K562 (cell line): ENCODE data around the gene KRT36. TPM values are rescaled to one million over a fixed set of nuclear protein-coding genes. Genes with fewer than 3 reads are reported as not detected.
A peak's percentile ranks its signal among the peaks of the same experiment; 100 is the strongest.

Source experiments
- ATAC-seq: fragments of 200-7000 bp; cut with Tn5 transposase; 3 replicates; pipeline ENCODE4 v1.9.1; 2020; ENCODE audit warnings: moderate library complexity
- BruUV-seq: library from RNA; stranded (reverse); fragments of 400-500 nt; replicated peaks from 2 replicates; lab custom pipeline; 2021; lab: Mats Ljungman, UMichigan
- CTCF ChIA-PET: fragments of 300-600 bp; formaldehyde crosslinking; extraction: SDS; loops from one replicate; lab custom pipeline; 2021; ENCODE audit warnings: low intra/inter-chr PET ratio; lab: Yijun Ruan, JAX
- POLR2A ChIA-PET: fragments of 300-600, 350-650 bp; sonication (Branson Sonifier 250); formaldehyde crosslinking; extraction: SDS; loops from one replicate; lab custom pipeline; 2021; ENCODE audit warnings: antibody characterized with exemption, inconsistent platforms; lab: Yijun Ruan, JAX
- DNase-seq, 4 experiments: peaks; one replicate each; pipeline versions ENCODE4 v3.0.0 to v3.0.0-alpha.2; 2011 to 2018; ENCODE audit warnings: low spot score in 3 of 4, mixed read lengths in 3 of 4; ENCODE audit errors: extremely low read depth in 1 of 4
- FAIRE-seq: peaks from 2 replicates; lab custom pipeline; 2011; peaks lifted over from hg19 to GRCh38; lab: Jason Lieb, UNC
- H2AFZ ChIP-seq: 2 replicates; pipeline ENCODE4 v1.6.0; 2011; ENCODE audit warnings: low read depth, low read length, control low read depth, inconsistent platforms
- H3K27ac ChIP-seq: fragments of 200-600 bp; 3 replicates; pipeline ENCODE4 v1.8.0; 2011; ENCODE audit warnings: low read depth, mild to moderate bottlenecking, control low read depth, inconsistent platforms, low read length, moderate library complexity, mixed read lengths; ENCODE audit errors: extremely low read depth
- H3K27me3 ChIP-seq, 2 experiments: fragments of 300-600 bp in 1 of 2; 2 replicates in 1 of 2; 3 replicates in 1 of 2; pipeline versions ENCODE4 v1.6.0 to v1.8.0; 2011; ENCODE audit warnings: inconsistent platforms in 2 of 2, low read length in 2 of 2, mild to moderate bottlenecking in 1 of 2, mixed read lengths in 1 of 2, moderate library complexity in 1 of 2; ENCODE audit not compliant: control insufficient read depth in 2 of 2, insufficient read depth in 2 of 2
- H3K36me3 ChIP-seq: fragments of 300-600 bp; 3 replicates; pipeline ENCODE4 v1.8.0; 2011; ENCODE audit warnings: mild to moderate bottlenecking, low read length, inconsistent platforms; ENCODE audit not compliant: control insufficient read depth, insufficient read depth
- H3K4me1 ChIP-seq, 2 experiments: fragments of 200-600 bp in 1 of 2; replicated peaks in 1 of 2; 2 replicates in 1 of 2; 3 replicates in 1 of 2; pipeline versions ENCODE4 v1.5.1 to v1.8.0; 2011; ENCODE audit warnings: inconsistent platforms in 2 of 2, low read length in 2 of 2, mild to moderate bottlenecking in 1 of 2, mixed read lengths in 1 of 2, moderate library complexity in 1 of 2; ENCODE audit not compliant: control insufficient read depth in 2 of 2, insufficient read depth in 2 of 2
- H3K4me2 ChIP-seq: 2 replicates; pipeline ENCODE4 v1.6.1; 2011; ENCODE audit warnings: low read length, control low read depth, inconsistent platforms, mixed read lengths; ENCODE audit not compliant: insufficient read depth
- H3K4me3 ChIP-seq: fragments of 200-600 bp; sonication (generic), shearing (Covaris generic); 2 replicates; pipeline ENCODE4 v1.5.1; 2016; ENCODE audit warnings: control low read depth, inconsistent platforms
- H3K79me2 ChIP-seq: fragments of 200-600 bp; 3 replicates; pipeline ENCODE4 v1.8.0; 2011; ENCODE audit warnings: low read length, inconsistent platforms; ENCODE audit not compliant: control insufficient read depth, insufficient read depth
- H3K9ac ChIP-seq, 2 experiments: 2 replicates each; pipeline versions ENCODE4 v1.6.0 to v1.6.1; 2011; ENCODE audit warnings: low read depth in 2 of 2, low read length in 2 of 2, control low read depth in 1 of 2, inconsistent platforms in 1 of 2, mild to moderate bottlenecking in 1 of 2, mixed read lengths in 1 of 2; ENCODE audit not compliant: insufficient read depth in 1 of 2
- H3K9me1 ChIP-seq: one replicate; pipeline ENCODE4 v1.6.0; 2011; ENCODE audit warnings: inconsistent platforms, mild to moderate bottlenecking, low read length, moderate library complexity; ENCODE audit not compliant: control insufficient read depth, insufficient read depth
- H3K9me3 ChIP-seq: replicated peaks from 2 replicates; pipeline ENCODE4 v1.5.1; 2011; ENCODE audit warnings: low read depth, low read length, inconsistent platforms; ENCODE audit not compliant: control insufficient read depth, insufficient read depth
- H4K20me1 ChIP-seq: replicated peaks from 2 replicates; pipeline ENCODE4 v1.6.1; 2011; ENCODE audit warnings: low read length, inconsistent platforms, mixed read lengths; ENCODE audit not compliant: control insufficient read depth, insufficient read depth
- ATF7 ChIP-seq: fragments of 450-650 bp; IDR thresholded peaks from 2 replicates; pipeline ENCODE4 v1.7.1; 2014; ENCODE audit warnings: mild to moderate bottlenecking, moderate library complexity
- IRF2 ChIP-seq: sonication (generic); formaldehyde crosslinking; IDR thresholded peaks from 2 replicates; pipeline ENCODE4 v1.8.1; 2022; ENCODE audit warnings: mild to moderate bottlenecking, missing genetic modification reagents
- NONO ChIP-seq, 2 experiments: fragments of 200-400 bp in 1 of 2; fragments of 450-650 bp in 1 of 2; formaldehyde crosslinking in 1 of 2; IDR thresholded peaks; 2 replicates each; pipeline ENCODE4 v1.6.1; 2017; ENCODE audit warnings: low read depth in 2 of 2, mild to moderate bottlenecking in 2 of 2, moderate library complexity in 2 of 2, low read length in 1 of 2
- WGBS: fragments of 100-300 bp; shearing (Covaris generic); methylation state at CpG from one replicate; pipeline ENCODE4 v1.1.6; 2016; ENCODE audit warnings: low coverage, mixed read lengths; ENCODE audit not compliant: insufficient coverage; ENCODE audit errors: missing lambda C conversion rate; 5-methylcytosine and 5-hydroxymethylcytosine counted together
- in situ Hi-C: fragments of 300-500 bp; cut with MboI; formaldehyde crosslinking; loops from 4 replicates; pipeline ENCODE4 v1.15.0; 2018; ENCODE audit warnings: inconsistent platforms, mixed read lengths
- intact Hi-C: fragments of 100-400 bp; cut with micrococcal nuclease; formaldehyde crosslinking; loops from 2 replicates; pipeline ENCODE4 v1.14.2; 2022
- polyA plus RNA-seq, 8 experiments: library from polyadenylated mRNA; depleted of rRNA in 4 of 8; stranded (reverse) in 5 of 8; unstranded in 3 of 8; fragments of >200 nt; fragmentation: Nextera tagmentation in 2 of 8; fragmentation: Illumina TruSeq in 1 of 8; extraction: Ambion mirVana in 2 of 8; extraction: Trizol in 1 of 8; gene quantifications; 2 replicates each; pipeline versions ENCODE4 v1.2.1 to v1.2.3, GENCODE V29; 2011 to 2014; ENCODE audit warnings: inconsistent platforms in 1 of 8, missing spikeins in 1 of 8
- total RNA-seq, 7 experiments: library from RNA; depleted of rRNA in 6 of 7; stranded (reverse); fragments of >200 nt in 6 of 7; fragmentation: Illumina TruSeq in 2 of 7; extraction: Trizol in 2 of 7; gene quantifications; 2 replicates each; pipeline versions ENCODE4 v1.2.1 to v1.2.3, GENCODE V29; 2011 to 2021; ENCODE audit warnings: low replicate concordance in 1 of 7
- TF ChIP-seq, protein P1 (sequence below): fragments of 450-650 bp; IDR thresholded peaks from 2 replicates; pipeline ENCODE4 v1.6.1; 2018; ENCODE audit not compliant: partially characterized antibody
- TF ChIP-seq, protein P2 (sequence below), 2 experiments: fragments of 450-650 bp; formaldehyde crosslinking in 1 of 2; IDR thresholded peaks; 2 replicates each; pipeline versions ENCODE4 v1.4.0 to v1.6.1; 2014 to 2020; ENCODE audit warnings: mild to moderate bottlenecking in 2 of 2, borderline replicate concordance in 1 of 2, low read depth in 1 of 2

KRT36 gene
- total and polyA plus RNA-seq, 9 of the 15 experiments (the other 6 are each of a cell fraction or from before 2014, with no cell fraction given) = 0.04 TPM; not detected in 8

DNA sequence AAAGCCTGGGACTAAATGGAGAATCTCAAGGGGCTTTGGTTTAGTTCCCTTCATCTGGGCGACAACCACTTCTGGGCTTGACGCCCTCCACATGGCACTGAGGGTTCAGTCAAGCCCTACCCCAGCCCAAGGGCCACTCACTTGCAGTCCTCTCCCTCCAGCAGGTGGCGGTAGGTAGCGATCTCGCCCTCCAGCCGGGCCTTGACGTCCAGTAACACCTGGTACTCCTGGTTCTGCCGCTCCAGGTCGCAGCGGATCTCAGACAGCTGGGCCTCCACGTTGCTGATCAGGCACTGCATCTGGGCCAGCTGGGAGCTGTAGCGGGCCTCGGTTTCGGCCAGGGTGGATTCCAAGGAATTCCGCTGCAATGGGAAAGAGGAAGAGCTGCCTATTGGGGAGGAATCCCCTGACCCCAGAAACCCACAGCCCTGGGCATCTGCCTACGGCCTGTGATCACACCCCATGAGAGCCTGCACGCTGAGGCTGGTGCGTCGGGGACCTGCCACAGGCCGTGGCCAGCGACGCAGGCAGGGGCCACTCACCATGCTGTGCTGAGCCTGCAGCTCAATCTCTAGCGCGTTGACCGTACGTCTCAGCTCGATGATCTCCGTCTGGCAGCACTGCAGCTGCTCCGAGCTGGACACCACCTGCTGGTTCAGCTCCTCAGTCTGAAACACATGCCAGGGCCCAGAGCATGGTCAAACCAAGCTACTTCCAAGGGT lies 2.7 kb downstream of the KRT36 start:
- peaks cover 10% of the 10 kb centered on the region for H4K20me1 ChIP-seq
- BruUV-seq = no TSS peak
- no peaks in the 10 kb centered on the region for H3K36me3 ChIP-seq
- H3K27ac ChIP-seq = no peak overlapping the region
- DNase-seq (peak; percentile 70 to 86 (median 82)), FAIRE-seq (peak; percentile 84), ATAC-seq (peak; percentile 94)
- ChIA-PET CTCF (interaction anchor here (0.6 to 2.9 kb wide), 3 partner anchors 10 to 175 kb away, joined by 4 to 14 read pairs (median 6); no protein-coding TSS in a partner anchor), POLR2A (interaction anchor here (0.6 to 1.0 kb wide), 3 partner anchors 32 to 630 kb away, joined by 3 to 4 read pairs (median 4); no protein-coding TSS in a partner anchor)
- no peaks in the 10 kb centered on the region for H3K9me3 ChIP-seq
- H2AFZ ChIP-seq = peak overlapping the region; percentile 60
- in situ Hi-C loops = loop anchor here (5.0 kb wide), 1 partner anchor 60 kb away; no protein-coding TSS in a partner anchor
- H3K4me2 ChIP-seq = no peak overlapping the region
- no peaks in the 10 kb centered on the region for H3K79me2 ChIP-seq
- H3K27me3 ChIP-seq = peaks cover 7 to 34% of the 10 kb centered on the region in 2 experiments; a peak in 3 of 5 replicates
- WGBS = 29% methylated on average over 29 of the region's 29 CpGs
- no peak overlapping the region for H3K4me3 ChIP-seq
- H3K9ac ChIP-seq = 0 out of 4 replicates have a peak overlapping the region, but pooled peaks of 1 of the 2 experiments have one; percentile 10
- no peaks in the 10 kb centered on the region for H3K9me1 ChIP-seq
- peaks cover 9 to 22% of the 10 kb centered on the region in 2 experiments; a peak in 4 of 5 replicates for H3K4me1 ChIP-seq
- intact Hi-C loops = loop anchor here (1.0 to 10.0 kb wide), 2 partner anchors 62 to 178 kb away; no protein-coding TSS in a partner anchor
- TF ChIP-seq IRF2 (CRISPR knock-in tag) (no peak), ATF7 (0 out of 2 replicates have a peak, but pooled peaks have one; percentile 27), NONO (IDR thresholded peaks at IDR 0.05; ENCODE audit: low read depth in 2 of 2, low read length in 1 of 2) (no peak)
- TF ChIP-seq, protein P1, sequence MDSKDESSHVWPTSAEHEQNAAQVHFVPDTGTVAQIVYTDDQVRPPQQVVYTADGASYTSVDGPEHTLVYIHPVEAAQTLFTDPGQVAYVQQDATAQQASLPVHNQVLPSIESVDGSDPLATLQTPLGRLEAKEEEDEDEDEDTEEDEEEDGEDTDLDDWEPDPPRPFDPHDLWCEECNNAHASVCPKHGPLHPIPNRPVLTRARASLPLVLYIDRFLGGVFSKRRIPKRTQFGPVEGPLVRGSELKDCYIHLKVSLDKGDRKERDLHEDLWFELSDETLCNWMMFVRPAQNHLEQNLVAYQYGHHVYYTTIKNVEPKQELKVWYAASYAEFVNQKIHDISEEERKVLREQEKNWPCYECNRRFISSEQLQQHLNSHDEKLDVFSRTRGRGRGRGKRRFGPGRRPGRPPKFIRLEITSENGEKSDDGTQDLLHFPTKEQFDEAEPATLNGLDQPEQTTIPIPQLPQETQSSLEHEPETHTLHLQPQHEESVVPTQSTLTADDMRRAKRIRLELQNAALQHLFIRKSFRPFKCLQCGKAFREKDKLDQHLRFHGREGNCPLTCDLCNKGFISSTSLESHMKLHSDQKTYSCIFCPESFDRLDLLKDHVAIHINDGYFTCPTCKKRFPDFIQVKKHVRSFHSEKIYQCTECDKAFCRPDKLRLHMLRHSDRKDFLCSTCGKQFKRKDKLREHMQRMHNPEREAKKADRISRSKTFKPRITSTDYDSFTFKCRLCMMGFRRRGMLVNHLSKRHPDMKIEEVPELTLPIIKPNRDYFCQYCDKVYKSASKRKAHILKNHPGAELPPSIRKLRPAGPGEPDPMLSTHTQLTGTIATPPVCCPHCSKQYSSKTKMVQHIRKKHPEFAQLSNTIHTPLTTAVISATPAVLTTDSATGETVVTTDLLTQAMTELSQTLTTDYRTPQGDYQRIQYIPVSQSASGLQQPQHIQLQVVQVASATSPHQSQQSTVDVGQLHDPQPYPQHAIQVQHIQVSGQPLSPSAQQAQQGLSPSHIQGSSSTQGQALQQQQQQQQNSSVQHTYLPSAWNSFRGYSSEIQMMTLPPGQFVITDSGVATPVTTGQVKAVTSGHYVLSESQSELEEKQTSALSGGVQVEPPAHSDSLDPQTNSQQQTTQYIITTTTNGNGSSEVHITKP = no peak
- TF ChIP-seq, protein P2, sequence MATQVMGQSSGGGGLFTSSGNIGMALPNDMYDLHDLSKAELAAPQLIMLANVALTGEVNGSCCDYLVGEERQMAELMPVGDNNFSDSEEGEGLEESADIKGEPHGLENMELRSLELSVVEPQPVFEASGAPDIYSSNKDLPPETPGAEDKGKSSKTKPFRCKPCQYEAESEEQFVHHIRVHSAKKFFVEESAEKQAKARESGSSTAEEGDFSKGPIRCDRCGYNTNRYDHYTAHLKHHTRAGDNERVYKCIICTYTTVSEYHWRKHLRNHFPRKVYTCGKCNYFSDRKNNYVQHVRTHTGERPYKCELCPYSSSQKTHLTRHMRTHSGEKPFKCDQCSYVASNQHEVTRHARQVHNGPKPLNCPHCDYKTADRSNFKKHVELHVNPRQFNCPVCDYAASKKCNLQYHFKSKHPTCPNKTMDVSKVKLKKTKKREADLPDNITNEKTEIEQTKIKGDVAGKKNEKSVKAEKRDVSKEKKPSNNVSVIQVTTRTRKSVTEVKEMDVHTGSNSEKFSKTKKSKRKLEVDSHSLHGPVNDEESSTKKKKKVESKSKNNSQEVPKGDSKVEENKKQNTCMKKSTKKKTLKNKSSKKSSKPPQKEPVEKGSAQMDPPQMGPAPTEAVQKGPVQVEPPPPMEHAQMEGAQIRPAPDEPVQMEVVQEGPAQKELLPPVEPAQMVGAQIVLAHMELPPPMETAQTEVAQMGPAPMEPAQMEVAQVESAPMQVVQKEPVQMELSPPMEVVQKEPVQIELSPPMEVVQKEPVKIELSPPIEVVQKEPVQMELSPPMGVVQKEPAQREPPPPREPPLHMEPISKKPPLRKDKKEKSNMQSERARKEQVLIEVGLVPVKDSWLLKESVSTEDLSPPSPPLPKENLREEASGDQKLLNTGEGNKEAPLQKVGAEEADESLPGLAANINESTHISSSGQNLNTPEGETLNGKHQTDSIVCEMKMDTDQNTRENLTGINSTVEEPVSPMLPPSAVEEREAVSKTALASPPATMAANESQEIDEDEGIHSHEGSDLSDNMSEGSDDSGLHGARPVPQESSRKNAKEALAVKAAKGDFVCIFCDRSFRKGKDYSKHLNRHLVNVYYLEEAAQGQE (IDR thresholded peaks at IDR 0.05; ENCODE audit: borderline replicate concordance) = peak; percentile 86; the same call in 1 of the 2 replicates
- TF ChIP-seq, protein P2 (CRISPR knock-in tag; IDR thresholded peaks at IDR 0.05; ENCODE audit: low read depth) = no peak
